Hepatocyte (in vitro differentiated cells): ENCODE results near the gene SCGB3A1.

Source experiments
- EZH2 ChIP-seq: fragments of 200-600 bp; sonication (generic); IDR thresholded peaks from 2 replicates; pipeline ENCODE4 v1.6.1; 2016; ENCODE audit warnings: antibody characterized with exemption, mild to moderate bottlenecking, borderline replicate concordance
- EZH2phosphoT487 ChIP-seq: fragments of 200-600 bp; sonication (generic); IDR thresholded peaks from one replicate; pipeline ENCODE4 v1.6.1; 2018; ENCODE audit warnings: antibody characterized with exemption, mild to moderate bottlenecking, low read depth, moderate library complexity; ENCODE audit not compliant: unreplicated experiment, severe bottlenecking
- TF ChIP-seq, protein P1 (sequence below): fragments of 200-600 bp; sonication (generic); IDR thresholded peaks from 2 replicates; pipeline ENCODE4 v1.5.1; 2016; ENCODE audit warnings: antibody characterized with exemption, mild to moderate bottlenecking; ENCODE audit not compliant: poor library complexity

GRCh38 chr5:180607861-180608571, 16.7 kb upstream of the SCGB3A1 start:
- TF ChIP-seq, protein P1, sequence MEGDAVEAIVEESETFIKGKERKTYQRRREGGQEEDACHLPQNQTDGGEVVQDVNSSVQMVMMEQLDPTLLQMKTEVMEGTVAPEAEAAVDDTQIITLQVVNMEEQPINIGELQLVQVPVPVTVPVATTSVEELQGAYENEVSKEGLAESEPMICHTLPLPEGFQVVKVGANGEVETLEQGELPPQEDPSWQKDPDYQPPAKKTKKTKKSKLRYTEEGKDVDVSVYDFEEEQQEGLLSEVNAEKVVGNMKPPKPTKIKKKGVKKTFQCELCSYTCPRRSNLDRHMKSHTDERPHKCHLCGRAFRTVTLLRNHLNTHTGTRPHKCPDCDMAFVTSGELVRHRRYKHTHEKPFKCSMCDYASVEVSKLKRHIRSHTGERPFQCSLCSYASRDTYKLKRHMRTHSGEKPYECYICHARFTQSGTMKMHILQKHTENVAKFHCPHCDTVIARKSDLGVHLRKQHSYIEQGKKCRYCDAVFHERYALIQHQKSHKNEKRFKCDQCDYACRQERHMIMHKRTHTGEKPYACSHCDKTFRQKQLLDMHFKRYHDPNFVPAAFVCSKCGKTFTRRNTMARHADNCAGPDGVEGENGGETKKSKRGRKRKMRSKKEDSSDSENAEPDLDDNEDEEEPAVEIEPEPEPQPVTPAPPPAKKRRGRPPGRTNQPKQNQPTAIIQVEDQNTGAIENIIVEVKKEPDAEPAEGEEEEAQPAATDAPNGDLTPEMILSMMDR: no peak
- TF ChIP-seq EZH2: no peak
- TF ChIP-seq EZH2phosphoT487: no peak
